GM12878 (cell line): Measurements from ENCODE around the gene ATF3. TPM values are rescaled to one million over a fixed set of nuclear protein-coding genes. Genes with fewer than 3 reads are reported as not detected.
A peak's percentile ranks its signal among the peaks of the same experiment; 100 is the strongest.

Source experiments
- DPF2 ChIP-seq: fragments of 450-650 bp; IDR thresholded peaks from 2 replicates; pipeline ENCODE4 v1.6.1; 2017; ENCODE audit warnings: mild to moderate bottlenecking
- EP300 ChIP-seq, 2 experiments: fragments of 150-350 bp in 1 of 2; IDR thresholded peaks; 2 replicates each; pipeline ENCODE4 v1.6.1; 2011 to 2012; ENCODE audit warnings: low read depth in 2 of 2, low read length in 2 of 2, borderline replicate concordance in 1 of 2, improper control_type of control experiment in 1 of 2, inconsistent platforms in 1 of 2; ENCODE audit not compliant: control insufficient read depth in 1 of 2
- EZH2 ChIP-seq: IDR thresholded peaks from 2 replicates; pipeline ENCODE4 v1.6.1; 2012; ENCODE audit warnings: low read depth, mild to moderate bottlenecking, control low read depth, inconsistent platforms, low read length, borderline replicate concordance; ENCODE audit not compliant: control insufficient read depth
- HCFC1 ChIP-seq: fragments of 150-350 bp; IDR thresholded peaks from 2 replicates; pipeline ENCODE4 v1.6.1; 2014; ENCODE audit warnings: low read length
- IKZF1 ChIP-seq: fragments of 450-650 bp; conservative IDR thresholded peaks from 2 replicates; pipeline ENCODE4 v1.6.1; 2017; ENCODE audit warnings: antibody characterized with exemption, mild to moderate bottlenecking
- MAX ChIP-seq: IDR thresholded peaks from 2 replicates; pipeline ENCODE4 v1.6.1; 2012; ENCODE audit warnings: low read depth, low read length, improper control_type of control experiment
- MXI1 ChIP-seq: fragments of 150-350 bp; IDR thresholded peaks from 2 replicates; pipeline ENCODE4 v1.6.1; 2011; ENCODE audit warnings: low read depth, mild to moderate bottlenecking, inconsistent platforms, low read length, improper control_type of control experiment
- NBN ChIP-seq: fragments of 450-650 bp; IDR thresholded peaks from 2 replicates; pipeline ENCODE4 v1.6.1; 2016
- POLR2A ChIP-seq: IDR thresholded peaks from 2 replicates; pipeline ENCODE4 v1.6.1; 2011; ENCODE audit warnings: low read depth, mild to moderate bottlenecking, low read length
- RELB ChIP-seq: fragments of 450-650 bp; IDR thresholded peaks from 2 replicates; pipeline ENCODE4 v1.6.1; 2017; ENCODE audit warnings: low read depth, mild to moderate bottlenecking, moderate library complexity
- SIN3A ChIP-seq: IDR thresholded peaks from 2 replicates; pipeline ENCODE4 v1.6.1; 2012; ENCODE audit warnings: low read depth, low read length, improper control_type of control experiment
- SKIL ChIP-seq: fragments of 450-650 bp; IDR thresholded peaks from 2 replicates; pipeline ENCODE4 v1.6.1; 2017; ENCODE audit warnings: mild to moderate bottlenecking, low read depth, inconsistent platforms; ENCODE audit not compliant: poor library complexity, severe bottlenecking
- SMAD5 ChIP-seq: IDR thresholded peaks from 2 replicates; pipeline ENCODE4 v1.6.1; 2016; ENCODE audit warnings: antibody characterized with exemption, low read depth
- SRF ChIP-seq, 2 experiments: IDR thresholded peaks; 2 replicates each; pipeline ENCODE4 v1.6.1; 2011; ENCODE audit warnings: low read depth in 2 of 2, low read length in 2 of 2, mild to moderate bottlenecking in 1 of 2, moderate library complexity in 1 of 2
- SUPT20H ChIP-seq: IDR thresholded peaks from 2 replicates; pipeline ENCODE4 v1.6.1; 2011; ENCODE audit warnings: low read depth, mild to moderate bottlenecking, low read length, moderate library complexity, borderline replicate concordance; ENCODE audit not compliant: control insufficient read depth
- TCF3 ChIP-seq: IDR thresholded peaks from 2 replicates; pipeline ENCODE4 v1.6.1; 2012; ENCODE audit warnings: low read depth, mild to moderate bottlenecking, low read length, borderline replicate concordance; ENCODE audit not compliant: insufficient read depth
- ZNF217 ChIP-seq: fragments of 450-650 bp; IDR thresholded peaks from 2 replicates; pipeline ENCODE4 v1.6.1; 2017; ENCODE audit warnings: antibody characterized with exemption, mild to moderate bottlenecking
- polyA plus RNA-seq, 11 experiments: library from polyadenylated mRNA; depleted of rRNA in 4 of 11; unstranded in 6 of 11; stranded (reverse) in 5 of 11; fragments of >200 nt; fragmentation: Nextera tagmentation in 4 of 11; fragmentation: Illumina TruSeq in 1 of 11; extraction: Ambion mirVana in 4 of 11; extraction: Trizol in 1 of 11; gene quantifications; 1 replicate in 1 of 11; 2 replicates in 10 of 11; pipeline versions ENCODE4 v1.2.1 to v1.2.3, GENCODE V29; 2011 to 2016; ENCODE audit warnings: inconsistent platforms in 2 of 11, missing spikeins in 2 of 11, low read depth in 1 of 11
- total RNA-seq, 4 experiments: library from RNA; depleted of rRNA in 3 of 4; stranded (reverse); fragments of >200 nt in 3 of 4; fragmentation: Illumina TruSeq in 1 of 4; extraction: Trizol in 1 of 4; gene quantifications; 2 replicates each; pipeline versions ENCODE4 v1.2.1 to v1.2.3, GENCODE V29; 2013 to 2021
- TF ChIP-seq, protein P1 (sequence below): fragments of 450-650 bp; IDR thresholded peaks from 2 replicates; pipeline ENCODE4 v1.6.1; 2016; ENCODE audit warnings: mild to moderate bottlenecking, moderate library complexity, borderline replicate concordance
- TF ChIP-seq, protein P2 (sequence below): fragments of 150-350 bp; IDR thresholded peaks from 2 replicates; pipeline ENCODE4 v1.6.1; 2014; ENCODE audit warnings: mild to moderate bottlenecking, low read depth, low read length

The ATF3 gene
- total and polyA plus RNA-seq, 10 of the 15 experiments (the other 5 are each of a cell fraction or from before 2014, with no cell fraction given) = 3.0 to 13.9 (median 8.3) TPM

GRCh38 chr1:212607206-212607912 is 1.2 kb upstream of the ATF3 start (continued):
- TF ChIP-seq, protein P1, sequence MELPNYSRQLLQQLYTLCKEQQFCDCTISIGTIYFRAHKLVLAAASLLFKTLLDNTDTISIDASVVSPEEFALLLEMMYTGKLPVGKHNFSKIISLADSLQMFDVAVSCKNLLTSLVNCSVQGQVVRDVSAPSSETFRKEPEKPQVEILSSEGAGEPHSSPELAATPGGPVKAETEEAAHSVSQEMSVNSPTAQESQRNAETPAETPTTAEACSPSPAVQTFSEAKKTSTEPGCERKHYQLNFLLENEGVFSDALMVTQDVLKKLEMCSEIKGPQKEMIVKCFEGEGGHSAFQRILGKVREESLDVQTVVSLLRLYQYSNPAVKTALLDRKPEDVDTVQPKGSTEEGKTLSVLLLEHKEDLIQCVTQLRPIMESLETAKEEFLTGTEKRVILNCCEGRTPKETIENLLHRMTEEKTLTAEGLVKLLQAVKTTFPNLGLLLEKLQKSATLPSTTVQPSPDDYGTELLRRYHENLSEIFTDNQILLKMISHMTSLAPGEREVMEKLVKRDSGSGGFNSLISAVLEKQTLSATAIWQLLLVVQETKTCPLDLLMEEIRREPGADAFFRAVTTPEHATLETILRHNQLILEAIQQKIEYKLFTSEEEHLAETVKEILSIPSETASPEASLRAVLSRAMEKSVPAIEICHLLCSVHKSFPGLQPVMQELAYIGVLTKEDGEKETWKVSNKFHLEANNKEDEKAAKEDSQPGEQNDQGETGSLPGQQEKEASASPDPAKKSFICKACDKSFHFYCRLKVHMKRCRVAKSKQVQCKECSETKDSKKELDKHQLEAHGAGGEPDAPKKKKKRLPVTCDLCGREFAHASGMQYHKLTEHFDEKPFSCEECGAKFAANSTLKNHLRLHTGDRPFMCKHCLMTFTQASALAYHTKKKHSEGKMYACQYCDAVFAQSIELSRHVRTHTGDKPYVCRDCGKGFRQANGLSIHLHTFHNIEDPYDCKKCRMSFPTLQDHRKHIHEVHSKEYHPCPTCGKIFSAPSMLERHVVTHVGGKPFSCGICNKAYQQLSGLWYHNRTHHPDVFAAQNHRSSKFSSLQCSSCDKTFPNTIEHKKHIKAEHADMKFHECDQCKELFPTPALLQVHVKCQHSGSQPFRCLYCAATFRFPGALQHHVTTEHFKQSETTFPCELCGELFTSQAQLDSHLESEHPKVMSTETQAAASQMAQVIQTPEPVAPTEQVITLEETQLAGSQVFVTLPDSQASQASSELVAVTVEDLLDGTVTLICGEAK = peak; percentile 26; the same call in 1 of the 2 replicates
- TF ChIP-seq SIN3A (no peak), SMAD5 (no peak), POLR2A (peak; percentile 44), EZH2 (no peak), ZNF217 (no peak), NBN (peak; percentile 33; the same call in 1 of the 2 replicates), TCF3 (peak; percentile 59), SRF (IDR thresholded peaks at IDR 0.05; ENCODE audit: low read depth in 2 of 2, low read length in 2 of 2) (peak in 1 of 2 experiments; percentile 41; a peak in 1 of 4 replicates), MAX (no peak), HCFC1 (no peak), MXI1 (no peak), DPF2 (peak; percentile 64), EP300 (IDR thresholded peaks at IDR 0.05; ENCODE audit: borderline replicate concordance in 1 of 2, control insufficient read depth in 1 of 2, low read depth in 2 of 2, low read length in 2 of 2) (no peak), SUPT20H (no peak), SKIL (no peak), RELB (peak; percentile 58), IKZF1 (peak; percentile 43)
- TF ChIP-seq, protein P2, sequence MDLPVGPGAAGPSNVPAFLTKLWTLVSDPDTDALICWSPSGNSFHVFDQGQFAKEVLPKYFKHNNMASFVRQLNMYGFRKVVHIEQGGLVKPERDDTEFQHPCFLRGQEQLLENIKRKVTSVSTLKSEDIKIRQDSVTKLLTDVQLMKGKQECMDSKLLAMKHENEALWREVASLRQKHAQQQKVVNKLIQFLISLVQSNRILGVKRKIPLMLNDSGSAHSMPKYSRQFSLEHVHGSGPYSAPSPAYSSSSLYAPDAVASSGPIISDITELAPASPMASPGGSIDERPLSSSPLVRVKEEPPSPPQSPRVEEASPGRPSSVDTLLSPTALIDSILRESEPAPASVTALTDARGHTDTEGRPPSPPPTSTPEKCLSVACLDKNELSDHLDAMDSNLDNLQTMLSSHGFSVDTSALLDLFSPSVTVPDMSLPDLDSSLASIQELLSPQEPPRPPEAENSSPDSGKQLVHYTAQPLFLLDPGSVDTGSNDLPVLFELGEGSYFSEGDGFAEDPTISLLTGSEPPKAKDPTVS = no peak
